K562 (cell line): ENCODE measurements around the gene UFSP2.

ENCODE experiments used
- ATF2 ChIP-seq: sonication (generic); formaldehyde crosslinking; IDR thresholded peaks from 2 replicates; pipeline ENCODE4 v1.8.1; 2022; ENCODE audit warnings: missing genetic modification reagents
- CAMTA2 ChIP-seq: fragments of 250-450 bp; sonication (Bioruptor Pico); conservative IDR thresholded peaks from 2 replicates; pipeline ENCODE4 v1.5.1; 2022
- HMGXB4 ChIP-seq: sonication (generic); formaldehyde crosslinking; IDR thresholded peaks from 2 replicates; pipeline ENCODE4 v1.8.1; 2023; ENCODE audit warnings: mild to moderate bottlenecking, missing genetic modification reagents
- KDM4B ChIP-seq, 2 experiments: fragments of 450-650 bp in 1 of 2; sonication (generic) in 1 of 2; IDR thresholded peaks; 2 replicates each; pipeline ENCODE4 v1.6.1; 2016 to 2017; ENCODE audit warnings: borderline replicate concordance in 2 of 2, antibody characterized with exemption in 1 of 2, low read depth in 1 of 2, mild to moderate bottlenecking in 1 of 2
- NR2C1 ChIP-seq, 2 experiments: fragments of 450-650 bp; IDR thresholded peaks; 2 replicates each; pipeline ENCODE4 v1.6.1; 2017; ENCODE audit warnings: mild to moderate bottlenecking in 2 of 2, antibody characterized with exemption in 1 of 2, inconsistent platforms in 1 of 2, missing compliant biosample characterization in 1 of 2, missing genetic modification characterization in 1 of 2
- SAFB2 ChIP-seq: fragments of 200-400 bp; formaldehyde crosslinking; IDR thresholded peaks from 2 replicates; pipeline ENCODE4 v1.6.1; 2018; ENCODE audit warnings: borderline replicate concordance, low read length, low read depth, moderate library complexity; ENCODE audit not compliant: severe bottlenecking
- ZNF384 ChIP-seq: IDR thresholded peaks from 2 replicates; pipeline ENCODE4 v1.6.1; 2012; ENCODE audit warnings: low read depth, low read length, improper control_type of control experiment
- TF ChIP-seq, protein P1 (sequence below): fragments of 250-450 bp; sonication (Bioruptor Pico); IDR thresholded peaks from 2 replicates; pipeline ENCODE4 v1.4.0; 2020; ENCODE audit warnings: mild to moderate bottlenecking, moderate library complexity, borderline replicate concordance

- TF ChIP-seq SAFB2 (no peak), KDM4B (IDR thresholded peaks at IDR 0.05; ENCODE audit: borderline replicate concordance in 2 of 2, low read depth in 1 of 2) (no peak), ATF2 (no peak), HMGXB4 (CRISPR knock-in tag) (no peak), ZNF384 (no peak), NR2C1 (IDR thresholded peaks at IDR 0.05) (no peak), NR2C1 (tag; IDR thresholded peaks at IDR 0.05) (no peak), CAMTA2 (CRISPR knock-in tag) (no peak)
- TF ChIP-seq, protein P1, sequence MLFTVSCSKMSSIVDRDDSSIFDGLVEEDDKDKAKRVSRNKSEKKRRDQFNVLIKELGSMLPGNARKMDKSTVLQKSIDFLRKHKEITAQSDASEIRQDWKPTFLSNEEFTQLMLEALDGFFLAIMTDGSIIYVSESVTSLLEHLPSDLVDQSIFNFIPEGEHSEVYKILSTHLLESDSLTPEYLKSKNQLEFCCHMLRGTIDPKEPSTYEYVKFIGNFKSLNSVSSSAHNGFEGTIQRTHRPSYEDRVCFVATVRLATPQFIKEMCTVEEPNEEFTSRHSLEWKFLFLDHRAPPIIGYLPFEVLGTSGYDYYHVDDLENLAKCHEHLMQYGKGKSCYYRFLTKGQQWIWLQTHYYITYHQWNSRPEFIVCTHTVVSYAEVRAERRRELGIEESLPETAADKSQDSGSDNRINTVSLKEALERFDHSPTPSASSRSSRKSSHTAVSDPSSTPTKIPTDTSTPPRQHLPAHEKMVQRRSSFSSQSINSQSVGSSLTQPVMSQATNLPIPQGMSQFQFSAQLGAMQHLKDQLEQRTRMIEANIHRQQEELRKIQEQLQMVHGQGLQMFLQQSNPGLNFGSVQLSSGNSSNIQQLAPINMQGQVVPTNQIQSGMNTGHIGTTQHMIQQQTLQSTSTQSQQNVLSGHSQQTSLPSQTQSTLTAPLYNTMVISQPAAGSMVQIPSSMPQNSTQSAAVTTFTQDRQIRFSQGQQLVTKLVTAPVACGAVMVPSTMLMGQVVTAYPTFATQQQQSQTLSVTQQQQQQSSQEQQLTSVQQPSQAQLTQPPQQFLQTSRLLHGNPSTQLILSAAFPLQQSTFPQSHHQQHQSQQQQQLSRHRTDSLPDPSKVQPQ (CRISPR knock-in tag): no peak
Measured at GRCh38 chr4:185408432-185408831, 17.3 kb downstream of the UFSP2 start.
